ENCODE results near the gene DMBX1.

The DMBX1 gene

DNA sequence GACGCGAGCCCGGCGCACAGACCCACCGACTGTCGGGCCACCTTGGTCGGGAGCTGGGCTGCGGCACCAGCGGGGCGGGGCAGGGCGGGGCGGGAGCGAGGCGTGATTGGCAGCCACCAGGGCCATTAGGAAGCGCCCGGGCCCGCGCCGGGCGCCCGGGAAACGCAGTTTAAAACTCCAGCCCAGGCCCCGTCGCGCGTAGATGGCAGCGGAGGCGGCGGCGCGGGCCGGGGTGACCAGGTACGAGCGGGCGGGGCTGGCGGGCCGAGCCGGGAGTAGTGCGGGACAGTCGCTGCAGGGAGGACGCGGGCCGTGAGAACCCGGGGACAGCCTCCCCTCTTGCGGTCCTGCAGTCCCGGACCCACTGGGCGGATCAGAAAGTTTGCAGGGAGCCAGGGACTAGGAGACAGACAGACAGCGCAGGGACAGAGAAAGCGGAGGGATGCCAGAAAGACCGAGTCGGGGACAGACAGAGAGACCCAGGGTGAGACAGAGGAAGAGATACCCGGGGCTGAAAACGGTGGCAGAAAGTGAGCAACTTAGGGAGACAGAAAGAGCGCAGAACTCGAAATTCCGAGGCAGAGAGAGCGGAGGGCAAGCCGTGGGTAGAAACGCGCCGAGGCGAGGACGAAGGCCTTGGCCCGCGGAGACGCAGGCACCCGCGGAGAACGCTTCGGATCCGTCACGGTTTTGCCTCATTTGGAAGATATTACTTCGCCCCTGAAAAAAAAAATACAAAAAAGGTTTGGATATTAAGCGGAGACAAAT is at the start of gene DMBX1:
DMBX1 (plus strand) TSS at position 199 of the 768 bp plus-strand sequence. CDS start 17,175 bp downstream, outside the sequence.
- Mint-ChIP-seq H3K27ac (no peak within 1 kb of the TSS), H3K9me3 (ENCODE audit: low read depth) (no peaks in the 10 kb centered on the region), H3K4me1 (ENCODE audit: low read depth) (peaks cover 24% of the 10 kb centered on the region), H3K27me3 (peaks cover 52% of the 10 kb centered on the region), H3K4me3 (peak within 1 kb of the TSS; percentile 85), H3K36me3 (no peaks in the 10 kb centered on the region)

DNA sequence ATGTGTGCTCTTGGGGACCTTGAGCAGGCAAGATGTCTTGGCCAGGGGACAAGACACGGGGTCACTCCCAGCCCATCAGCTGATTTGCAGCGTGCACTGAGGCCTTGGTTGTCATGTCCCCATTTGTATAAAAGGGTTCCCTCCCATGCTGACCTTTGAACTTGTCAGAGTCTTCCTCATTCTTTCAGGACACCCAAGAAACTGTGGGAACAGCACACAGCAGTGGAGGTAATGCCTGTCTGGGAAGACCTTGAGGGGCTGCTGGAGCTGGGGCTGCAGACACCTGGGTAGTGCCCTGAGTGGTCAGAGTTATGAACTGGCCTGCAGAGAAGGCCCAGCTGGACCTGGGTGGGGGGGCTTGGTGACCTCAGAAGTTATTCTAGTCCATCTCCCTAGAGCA is 49.2 kb upstream of the DMBX1 start:
- no peak overlapping the region for H3K27ac Mint-ChIP-seq
- peaks cover 8% of the 10 kb centered on the region for H3K4me1 Mint-ChIP-seq (ENCODE audit: low read depth)
- H3K27me3 Mint-ChIP-seq, result peaks cover 3% of the 10 kb centered on the region
- H3K4me3 Mint-ChIP-seq, result no peak overlapping the region
- no peaks in the 10 kb centered on the region for H3K36me3 Mint-ChIP-seq
- H3K9me3 Mint-ChIP-seq (ENCODE audit: low read depth), result no peaks in the 10 kb centered on the region

DNA sequence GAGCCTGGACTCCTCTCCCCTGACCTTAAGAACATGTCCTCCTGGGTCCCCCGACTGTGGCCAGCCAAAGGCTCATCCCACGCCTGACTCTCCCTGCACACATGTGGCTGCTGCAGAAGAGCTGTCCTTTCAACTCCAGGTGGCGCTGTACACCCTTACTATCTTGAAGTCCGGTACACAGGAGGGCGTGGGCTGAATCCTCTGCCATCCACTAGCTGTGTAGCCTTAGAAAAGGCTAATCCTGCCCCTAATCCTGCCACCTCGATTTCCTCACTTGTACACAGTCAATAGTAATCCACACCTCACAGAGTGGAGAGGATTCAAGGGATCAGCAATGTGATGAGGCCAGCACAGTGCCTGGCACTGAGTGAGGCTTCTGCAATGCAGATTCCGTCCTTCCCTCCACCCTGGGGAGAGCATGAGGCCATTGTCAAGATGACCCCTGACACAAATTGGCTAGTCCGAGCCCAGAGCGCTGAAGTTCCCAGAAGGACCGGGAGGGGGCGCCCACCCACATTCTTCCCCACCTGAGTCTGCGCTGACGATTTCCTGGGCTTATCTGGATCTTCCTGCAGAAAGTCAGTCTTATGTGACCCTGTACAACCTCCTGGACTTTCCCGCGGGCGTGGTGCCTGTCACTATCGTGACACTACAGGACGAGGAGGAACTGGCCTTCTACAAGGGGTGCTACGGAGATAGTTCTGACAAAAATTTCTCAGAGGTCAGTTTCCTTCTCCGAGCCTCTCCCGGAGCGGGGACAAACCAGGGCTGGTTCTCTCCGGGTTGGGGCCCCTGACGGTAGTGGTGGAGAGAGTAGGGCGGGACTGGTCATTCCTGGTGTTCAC is 47.1 kb upstream of the DMBX1 start:
- H3K4me1 Mint-ChIP-seq (ENCODE audit: low read depth), result peaks cover 14% of the 10 kb centered on the region

DNA sequence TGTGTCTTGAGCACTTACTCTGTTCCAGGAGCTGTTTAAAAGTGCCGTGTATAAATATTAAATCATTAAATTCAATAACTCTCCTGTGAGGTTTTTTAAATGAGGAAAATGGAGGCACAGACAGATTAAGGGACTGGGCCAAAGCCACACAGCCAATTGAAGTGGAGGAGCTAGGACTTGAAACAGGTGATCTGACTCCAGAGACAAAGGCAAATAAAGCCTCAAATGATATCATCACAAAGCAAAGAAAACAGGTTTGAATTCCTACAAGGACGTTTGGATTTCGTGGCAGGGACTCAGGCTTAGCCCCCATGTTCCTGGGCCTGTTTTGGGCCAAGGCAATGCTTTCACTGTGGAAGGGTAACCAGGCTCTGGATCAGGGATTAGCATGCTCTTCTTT is 45.2 kb upstream of the DMBX1 start:
- H3K27me3 Mint-ChIP-seq, result peaks cover 25% of the 10 kb centered on the region
- H3K36me3 Mint-ChIP-seq, result no peaks in the 10 kb centered on the region
- no peak overlapping the region for H3K27ac Mint-ChIP-seq
- H3K9me3 Mint-ChIP-seq (ENCODE audit: low read depth), result no peaks in the 10 kb centered on the region
- H3K4me3 Mint-ChIP-seq, result no peak overlapping the region
- peaks cover 22% of the 10 kb centered on the region for H3K4me1 Mint-ChIP-seq (ENCODE audit: low read depth)

More for the DNA sequence above, 47.1 kb upstream of the DMBX1 start:
- Mint-ChIP-seq H3K27me3 (peaks cover 16% of the 10 kb centered on the region), H3K9me3 (ENCODE audit: low read depth) (no peaks in the 10 kb centered on the region), H3K36me3 (no peaks in the 10 kb centered on the region), H3K4me3 (peak overlapping the region; percentile 85), H3K27ac (no peak overlapping the region)

DNA sequence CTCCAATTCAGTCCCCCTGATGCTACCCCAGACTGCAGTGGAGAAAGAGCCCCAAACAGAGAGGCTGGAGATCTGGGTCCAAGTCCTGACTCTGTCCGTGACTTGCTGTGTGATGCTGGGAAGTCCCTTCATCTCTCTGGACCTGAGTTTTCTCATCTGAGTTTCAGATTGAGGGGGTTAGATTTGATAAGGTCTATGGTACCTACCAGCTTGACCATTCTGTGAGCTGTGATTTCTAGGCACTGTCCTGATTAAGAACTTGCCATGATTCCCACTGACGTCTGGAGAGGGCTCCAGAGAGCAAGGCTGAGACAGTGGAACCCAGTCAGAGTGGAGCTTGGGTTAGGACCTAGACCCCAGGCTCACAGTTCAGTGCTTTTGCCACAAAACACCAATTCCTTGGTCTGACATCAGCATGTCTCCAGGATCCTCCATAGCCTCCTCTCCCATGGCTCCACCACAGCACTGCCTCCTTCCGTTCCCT is 43.8 kb upstream of the DMBX1 start:
- H3K27me3 Mint-ChIP-seq, result peaks cover 30% of the 10 kb centered on the region
- no peaks in the 10 kb centered on the region for H3K36me3 Mint-ChIP-seq
- H3K4me1 Mint-ChIP-seq (ENCODE audit: low read depth), result peaks cover 22% of the 10 kb centered on the region
- H3K27ac Mint-ChIP-seq, result no peak overlapping the region
- H3K9me3 Mint-ChIP-seq (ENCODE audit: low read depth), result no peaks in the 10 kb centered on the region
- H3K4me3 Mint-ChIP-seq, result no peak overlapping the region

DNA sequence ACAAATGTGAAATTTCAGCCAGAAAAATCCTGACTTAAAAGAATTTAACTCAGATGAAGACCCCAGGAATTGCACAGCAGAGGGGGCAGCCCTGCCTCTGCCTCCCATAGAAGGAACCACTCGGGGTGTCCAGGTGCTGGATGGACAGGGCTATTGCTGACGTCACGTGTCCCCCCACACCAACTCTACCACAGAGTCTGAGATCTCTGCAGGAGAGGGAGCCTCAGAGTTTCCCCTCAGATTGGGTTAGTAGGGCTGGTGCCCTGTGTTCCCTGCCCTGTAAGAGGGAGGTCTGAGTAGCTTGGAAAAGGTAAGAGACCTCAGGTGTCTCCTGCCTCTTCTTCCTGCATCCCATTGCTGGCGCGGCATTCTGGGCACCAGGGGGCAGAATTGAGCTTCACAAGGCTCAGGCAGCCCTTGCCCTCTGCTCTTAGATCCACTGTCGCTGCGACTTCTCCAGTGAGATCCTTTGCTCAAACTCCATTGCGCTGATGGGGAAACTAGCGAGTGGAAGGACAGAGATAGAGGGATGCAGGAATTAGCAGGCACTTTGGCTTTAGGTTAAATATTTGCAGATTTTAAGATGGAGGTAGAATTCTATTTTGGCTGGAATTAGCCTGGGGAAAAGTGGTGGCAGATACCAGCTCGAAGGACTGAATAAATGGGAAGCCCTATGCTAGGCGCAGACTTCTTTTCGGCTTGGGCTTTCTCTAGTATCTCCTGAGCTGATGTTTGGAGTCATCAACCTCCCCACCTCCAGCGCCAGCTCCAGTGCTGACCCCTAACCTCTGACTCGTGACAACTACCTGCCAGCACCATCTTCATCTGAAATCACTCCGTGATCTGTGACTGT is 42.8 kb upstream of the DMBX1 start:
- H3K4me1 Mint-ChIP-seq (ENCODE audit: low read depth), result peaks cover 22% of the 10 kb centered on the region
- no peaks in the 10 kb centered on the region for H3K36me3 Mint-ChIP-seq
- H3K9me3 Mint-ChIP-seq (ENCODE audit: low read depth), result no peaks in the 10 kb centered on the region
- peaks cover 35% of the 10 kb centered on the region for H3K27me3 Mint-ChIP-seq
- H3K27ac Mint-ChIP-seq, result no peak overlapping the region
- H3K4me3 Mint-ChIP-seq, result peak overlapping the region; percentile 59

DNA sequence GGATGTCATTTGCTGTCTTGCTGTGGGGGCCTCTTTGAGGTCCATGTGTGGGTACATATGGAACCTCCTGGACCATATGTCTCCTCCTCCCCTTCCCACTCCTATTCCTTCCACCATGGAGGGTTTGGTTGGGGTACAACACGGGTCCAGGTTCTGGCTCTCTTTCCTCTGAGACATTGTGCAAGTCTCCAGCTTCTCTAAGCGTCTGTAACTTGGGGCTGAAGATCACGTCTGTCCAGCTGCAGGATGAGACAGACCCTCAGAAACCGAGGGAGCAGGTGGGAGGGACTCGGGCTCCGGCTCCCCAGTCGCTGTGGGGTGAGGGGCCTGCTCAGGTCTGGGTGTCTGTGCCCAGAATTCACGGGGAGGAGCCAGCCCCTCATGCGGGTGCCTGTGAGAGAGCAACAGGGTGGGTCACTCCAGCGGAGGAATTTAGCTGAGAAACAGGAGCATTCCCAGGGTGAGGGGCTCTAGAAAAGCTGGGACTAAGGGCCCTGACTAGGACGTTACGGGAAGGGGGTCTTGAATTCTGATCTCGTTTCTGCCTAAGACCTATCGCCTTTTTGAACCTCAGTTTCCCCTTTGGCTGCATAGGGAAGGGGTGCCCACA is 42.0 kb upstream of the DMBX1 start:
- peak overlapping the region; percentile 42 for H3K4me3 Mint-ChIP-seq
- H3K27me3 Mint-ChIP-seq, result peaks cover 36% of the 10 kb centered on the region
- peaks cover 18% of the 10 kb centered on the region for H3K4me1 Mint-ChIP-seq (ENCODE audit: low read depth)
- no peaks in the 10 kb centered on the region for H3K9me3 Mint-ChIP-seq (ENCODE audit: low read depth)
- no peaks in the 10 kb centered on the region for H3K36me3 Mint-ChIP-seq
- no peak overlapping the region for H3K27ac Mint-ChIP-seq

DNA sequence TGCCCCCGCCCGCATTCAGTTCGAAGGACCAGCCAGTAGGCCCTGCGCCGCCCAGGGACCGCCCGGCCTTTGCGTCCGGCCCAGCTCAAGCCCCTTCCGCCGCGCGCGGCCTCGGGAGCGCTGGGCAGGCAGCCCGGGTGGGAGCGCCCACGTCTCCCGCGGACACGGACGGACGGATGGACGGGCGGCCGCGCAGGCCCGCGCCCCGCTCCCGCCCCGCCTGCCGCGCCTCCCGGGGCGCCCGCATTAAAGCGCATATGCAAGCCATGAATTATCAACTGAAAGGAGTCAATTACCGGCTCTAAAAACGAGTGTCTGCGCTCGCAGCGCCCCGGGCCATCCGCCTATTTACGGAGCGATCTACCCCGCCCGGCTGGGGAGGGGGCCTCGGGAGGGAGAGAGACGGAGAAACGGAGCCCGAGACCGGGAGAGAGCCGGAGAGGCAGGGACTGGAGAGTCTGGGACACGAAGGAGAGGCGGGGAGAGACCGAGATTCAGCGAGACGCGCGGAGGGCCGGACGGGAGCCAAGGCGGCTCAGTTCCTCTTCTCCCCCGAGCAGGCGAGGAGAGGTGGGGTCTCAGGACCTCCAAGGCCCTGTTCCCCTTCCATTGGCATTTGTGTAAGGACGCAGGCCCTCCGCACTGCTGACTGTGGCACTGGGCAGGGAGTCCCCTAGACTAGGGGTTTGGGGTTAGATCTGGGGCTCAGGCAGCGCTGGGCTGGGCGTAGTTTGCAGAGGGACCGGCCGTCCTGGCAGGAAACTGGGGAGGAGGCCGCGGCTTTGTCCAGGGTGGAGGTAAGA is 41.3 kb upstream of the DMBX1 start:
- H3K4me3 Mint-ChIP-seq, result peak overlapping the region; percentile 74
- H3K36me3 Mint-ChIP-seq, result no peaks in the 10 kb centered on the region
- no peak overlapping the region for H3K27ac Mint-ChIP-seq
- peaks cover 15% of the 10 kb centered on the region for H3K4me1 Mint-ChIP-seq (ENCODE audit: low read depth)
- peaks cover 37% of the 10 kb centered on the region for H3K27me3 Mint-ChIP-seq
- no peaks in the 10 kb centered on the region for H3K9me3 Mint-ChIP-seq (ENCODE audit: low read depth)

DNA sequence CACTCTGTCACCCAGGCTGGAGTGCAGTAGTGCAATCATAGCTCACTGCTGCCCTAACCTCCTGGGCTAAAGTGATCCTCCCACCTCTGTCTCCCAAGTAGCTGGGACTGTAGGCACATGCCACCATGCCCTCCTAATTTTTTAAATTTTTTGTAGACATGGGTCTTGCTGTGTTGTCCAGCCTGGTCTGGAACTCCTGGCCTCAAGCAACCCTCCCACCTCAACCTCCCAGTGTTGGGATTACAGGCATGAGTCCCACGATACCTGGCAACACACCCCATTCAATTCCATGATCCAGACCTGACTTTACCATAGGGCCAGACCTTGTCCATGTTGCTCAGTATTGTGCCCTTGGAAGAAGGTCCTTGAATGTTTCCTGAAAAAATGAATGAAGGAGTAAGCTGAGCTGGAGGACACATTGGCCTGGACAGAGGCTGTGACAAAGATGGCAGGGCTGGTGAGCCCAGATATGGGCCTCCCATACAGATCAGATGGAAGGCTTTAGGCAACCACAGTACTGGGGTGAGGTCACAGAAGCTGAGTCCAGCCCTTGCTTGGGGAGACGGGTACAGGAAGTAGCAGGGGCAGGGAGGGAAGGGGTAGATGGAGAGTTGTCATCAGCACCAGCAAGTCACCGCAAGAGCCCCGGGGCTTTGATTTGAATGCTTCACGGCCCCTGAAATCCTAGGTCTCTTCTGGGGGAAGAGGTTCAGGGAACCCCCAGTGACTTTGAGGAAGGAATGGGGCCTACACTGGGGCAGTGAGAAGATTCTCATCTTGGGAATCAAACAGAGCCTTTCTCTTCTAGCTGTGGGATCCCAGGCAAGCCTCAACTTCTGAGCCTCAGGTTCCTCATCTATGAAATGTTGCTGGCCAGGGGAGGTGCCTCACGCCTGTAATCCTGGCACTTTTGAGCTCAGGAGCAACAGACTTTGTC is 40.1 kb upstream of the DMBX1 start:
- H3K27me3 Mint-ChIP-seq, result peaks cover 36% of the 10 kb centered on the region
- H3K4me3 Mint-ChIP-seq, result no peak overlapping the region

DNA sequence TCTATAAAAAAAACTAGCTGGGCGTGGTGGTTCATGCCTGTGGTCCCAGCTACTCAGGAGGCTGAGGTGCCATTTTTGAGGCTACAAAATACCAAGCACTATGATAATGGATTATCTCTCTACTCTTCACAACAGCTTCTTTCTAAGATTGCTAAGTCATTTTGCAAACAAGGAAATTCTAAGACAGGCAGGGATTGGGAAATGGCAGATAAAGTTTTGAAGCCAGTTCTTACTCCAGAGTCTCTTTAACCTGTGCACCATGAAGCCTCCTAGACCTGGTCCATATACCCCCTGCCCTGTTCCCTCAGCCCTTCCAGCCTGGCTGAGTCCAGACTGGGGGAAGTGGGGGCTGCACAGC is 39.5 kb upstream of the DMBX1 start:
- Mint-ChIP-seq H3K9me3 (ENCODE audit: low read depth) (no peaks in the 10 kb centered on the region), H3K27ac (no peak overlapping the region), H3K27me3 (peaks cover 38% of the 10 kb centered on the region), H3K36me3 (no peaks in the 10 kb centered on the region), H3K4me3 (no peak overlapping the region), H3K4me1 (ENCODE audit: low read depth) (peaks cover 14% of the 10 kb centered on the region)

More for the DNA sequence above, 40.1 kb upstream of the DMBX1 start:
- Mint-ChIP-seq H3K27ac (no peak overlapping the region), H3K4me1 (ENCODE audit: low read depth) (peaks cover 14% of the 10 kb centered on the region), H3K9me3 (ENCODE audit: low read depth) (no peaks in the 10 kb centered on the region), H3K36me3 (no peaks in the 10 kb centered on the region)

DNA sequence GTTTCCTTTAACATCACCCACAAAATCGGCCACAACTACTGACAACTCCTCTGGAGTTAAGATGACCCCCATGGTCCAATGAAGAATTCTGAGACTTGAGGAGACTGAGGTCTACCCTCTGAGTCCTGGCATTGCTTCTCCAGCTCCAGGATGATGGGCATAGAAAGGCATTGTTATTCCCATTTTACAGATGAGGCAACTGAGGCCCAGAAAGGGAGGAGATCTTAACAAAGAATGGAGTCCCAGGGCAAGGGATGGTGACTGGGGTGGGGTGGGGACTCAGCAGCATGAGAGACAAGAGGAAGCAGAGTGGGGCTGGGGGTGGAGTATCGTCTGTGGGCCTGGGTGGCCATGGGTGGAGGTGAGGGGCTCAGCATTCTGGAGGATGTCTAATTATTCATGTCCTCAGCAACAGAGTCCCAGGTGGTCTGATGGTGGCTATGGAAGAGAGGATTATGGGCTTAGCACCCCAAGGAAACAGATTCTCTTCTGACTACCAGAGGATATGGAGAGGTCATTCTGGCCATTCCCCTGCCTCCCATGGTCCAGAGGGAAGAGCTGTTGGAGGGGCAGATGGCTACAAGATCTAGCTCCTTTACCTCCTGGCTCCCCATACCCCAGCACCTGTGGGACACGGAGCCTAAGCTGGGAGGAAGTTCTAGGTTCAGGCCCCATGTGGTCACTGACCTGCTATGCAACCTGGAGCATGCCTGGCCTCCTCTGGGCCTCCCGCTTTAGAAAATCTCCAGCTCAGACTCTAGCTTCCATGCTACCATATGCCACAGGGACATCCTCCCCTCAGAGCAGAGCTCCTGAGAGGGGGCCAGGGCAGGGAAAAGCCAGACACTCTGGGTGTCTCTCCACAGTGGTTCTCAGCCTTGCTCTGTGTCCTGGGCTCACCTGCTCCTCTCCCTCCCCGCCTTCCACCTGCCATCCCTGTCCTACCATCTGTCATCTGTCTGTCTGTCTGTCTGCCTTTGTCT is 37.4 kb upstream of the DMBX1 start:
- H3K9me3 Mint-ChIP-seq (ENCODE audit: low read depth), result no peaks in the 10 kb centered on the region
- H3K4me3 Mint-ChIP-seq, result no peak overlapping the region
- H3K27ac Mint-ChIP-seq, result no peak overlapping the region
- peaks cover 28% of the 10 kb centered on the region for H3K27me3 Mint-ChIP-seq
- H3K36me3 Mint-ChIP-seq, result no peaks in the 10 kb centered on the region
- H3K4me1 Mint-ChIP-seq (ENCODE audit: low read depth), result peaks cover 11% of the 10 kb centered on the region

DNA sequence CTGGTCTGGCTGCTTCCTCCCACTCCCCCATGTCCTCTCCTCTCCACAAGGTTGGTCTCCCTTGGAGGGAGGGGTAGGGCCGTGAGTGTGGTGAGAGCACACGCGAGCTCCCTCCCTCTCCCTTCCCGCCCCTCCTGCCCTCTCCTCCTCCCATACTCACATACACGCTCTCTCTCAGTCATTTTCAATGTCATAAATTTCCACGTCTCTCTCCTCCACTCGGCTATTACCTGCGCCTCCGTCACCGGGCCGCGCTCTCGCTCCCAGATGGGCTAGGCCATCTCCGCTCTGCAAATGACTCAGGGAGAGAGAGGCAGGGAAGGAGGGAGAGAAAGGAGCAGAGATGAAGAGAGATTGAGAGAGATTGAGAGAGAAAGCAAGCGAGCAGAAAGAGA is 36.7 kb upstream of the DMBX1 start:
- Mint-ChIP-seq H3K27ac (no peak overlapping the region), H3K9me3 (ENCODE audit: low read depth) (no peaks in the 10 kb centered on the region), H3K27me3 (peaks cover 23% of the 10 kb centered on the region), H3K36me3 (no peaks in the 10 kb centered on the region), H3K4me1 (ENCODE audit: low read depth) (peaks cover 6% of the 10 kb centered on the region), H3K4me3 (no peak overlapping the region)
